GM08714 (cell line): ENCODE measurements around the gene RILPL2.
"Not testable (repeated sequence)": the region's sequence is repeated elsewhere in the genome, so short reads cannot be mapped to it uniquely, and the experiment has no call there.

ENCODE experiments used
- H3K4me3 ChIP-seq: fragments of 200-500 bp; sonication (Bioruptor generic); 2 replicates; pipeline ENCODE4 v1.5.1; 2014; ENCODE audit warnings: mild to moderate bottlenecking, low read length, inconsistent platforms
- ZNF274 ChIP-seq: IDR thresholded peaks from 2 replicates; pipeline ENCODE4 v1.6.1; 2012; ENCODE audit warnings: mild to moderate bottlenecking, low read depth, low read length

Gene RILPL2

DNA sequence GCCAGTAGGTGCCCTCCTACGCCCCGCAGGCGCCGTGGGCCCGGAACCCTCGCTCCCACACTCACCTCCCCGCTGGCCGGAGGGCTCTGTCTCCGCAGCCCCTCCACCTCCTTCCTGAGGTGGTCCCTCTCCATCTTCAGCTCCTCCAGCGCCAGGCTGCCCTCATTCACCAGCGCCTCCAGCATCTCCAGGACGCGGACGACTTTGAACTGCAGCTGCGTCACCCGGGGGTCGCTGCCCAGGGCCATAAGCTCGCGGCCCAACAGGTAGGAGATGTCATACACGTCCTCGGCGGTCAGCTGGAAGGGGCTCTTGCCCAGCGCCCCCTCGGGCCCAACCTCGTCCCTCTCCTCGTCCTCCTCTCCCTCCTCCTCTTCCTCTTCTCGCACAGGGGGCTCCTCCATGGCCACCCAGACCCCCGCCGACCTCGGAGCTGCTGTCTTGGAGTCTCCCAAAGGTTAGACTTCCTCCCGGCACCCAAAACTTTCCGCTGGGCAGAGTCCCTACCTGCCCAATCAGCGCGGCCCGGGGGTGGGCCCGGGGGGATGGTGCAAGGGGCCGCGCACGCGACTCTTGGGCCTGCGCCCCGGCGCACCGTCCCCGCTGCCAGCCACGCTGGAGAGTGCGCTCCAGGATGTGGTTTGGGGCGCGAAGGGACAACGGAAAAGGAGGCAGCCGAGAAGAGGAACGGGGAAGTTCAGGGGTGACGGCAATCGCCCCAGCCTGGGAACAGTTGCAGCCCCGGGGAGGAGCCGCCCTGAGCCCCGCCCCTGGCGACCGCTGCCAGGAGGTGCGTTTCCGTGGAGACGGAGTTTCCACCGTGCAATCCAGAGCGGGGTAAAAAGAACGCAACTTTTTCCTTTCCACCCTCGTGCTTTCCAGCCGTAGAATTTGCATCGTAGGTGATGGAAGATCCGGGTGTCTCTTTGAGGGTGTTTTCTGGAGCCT, at the start of gene RILPL2:
TSS of gene RILPL2 (minus strand) at position 668 of the 948 bp plus-strand sequence. CDS start at position 404, 264 bp downstream.
- H3K4me3 ChIP-seq, result peak within 1 kb of the TSS; percentile 80
- TF ChIP-seq ZNF274, result no peak

DNA sequence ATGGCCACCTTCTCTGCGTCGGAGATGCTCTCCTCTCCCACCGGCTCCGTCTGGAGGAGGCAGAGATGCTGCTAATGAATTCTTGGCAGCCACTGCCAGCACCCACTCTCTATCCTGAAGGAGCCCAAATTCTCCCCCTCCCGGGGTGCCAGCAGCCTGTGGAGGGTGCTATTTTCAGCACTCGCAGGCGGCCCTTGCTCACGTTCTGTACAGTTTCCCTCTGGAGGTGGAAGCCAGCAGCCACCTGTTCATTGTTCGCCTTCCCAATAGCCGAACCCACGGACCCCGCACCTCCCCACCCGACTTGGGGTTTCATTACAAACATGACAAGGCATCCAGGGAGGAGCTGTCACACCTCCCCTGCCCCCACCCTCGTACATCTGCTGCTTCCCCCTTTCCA, 49.3 kb upstream of the RILPL2 start:
- TF ChIP-seq ZNF274, result no peak

DNA sequence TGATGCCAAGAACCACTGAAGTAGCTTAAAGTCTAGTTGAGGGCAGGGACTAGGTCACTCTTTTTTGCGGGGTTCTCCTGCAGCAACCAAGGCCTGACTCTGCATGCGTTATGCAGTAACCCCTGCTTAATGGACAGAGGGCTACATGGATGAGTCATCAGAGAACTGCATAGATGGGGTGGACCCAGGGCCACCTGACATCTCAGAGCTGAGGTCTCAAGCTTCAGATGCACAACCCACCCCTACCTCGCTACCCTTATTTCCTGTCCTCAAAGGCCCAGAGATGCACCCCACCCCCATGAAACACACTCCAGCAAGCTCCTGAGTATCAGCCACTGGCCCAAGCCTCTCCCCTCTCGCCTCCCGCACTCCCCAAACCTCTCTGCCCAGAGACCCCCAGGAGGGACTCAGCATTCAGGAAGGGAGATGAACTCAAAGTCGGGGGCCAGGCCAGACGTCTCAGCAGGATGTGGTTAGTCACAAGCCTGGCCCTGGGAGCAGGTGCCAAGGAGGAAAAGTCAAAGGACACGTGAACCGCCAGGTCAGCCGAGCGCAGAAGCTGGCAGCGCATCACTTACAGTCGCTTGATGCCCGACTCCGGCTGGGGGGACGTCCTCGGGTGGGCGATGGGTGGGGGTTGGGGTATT, 47.2 kb upstream of the RILPL2 start:
- no peak overlapping the region for H3K4me3 ChIP-seq
- no peak for TF ChIP-seq ZNF274

More for the DNA sequence above, 49.3 kb upstream of the RILPL2 start:
- H3K4me3 ChIP-seq, result no peak overlapping the region

DNA sequence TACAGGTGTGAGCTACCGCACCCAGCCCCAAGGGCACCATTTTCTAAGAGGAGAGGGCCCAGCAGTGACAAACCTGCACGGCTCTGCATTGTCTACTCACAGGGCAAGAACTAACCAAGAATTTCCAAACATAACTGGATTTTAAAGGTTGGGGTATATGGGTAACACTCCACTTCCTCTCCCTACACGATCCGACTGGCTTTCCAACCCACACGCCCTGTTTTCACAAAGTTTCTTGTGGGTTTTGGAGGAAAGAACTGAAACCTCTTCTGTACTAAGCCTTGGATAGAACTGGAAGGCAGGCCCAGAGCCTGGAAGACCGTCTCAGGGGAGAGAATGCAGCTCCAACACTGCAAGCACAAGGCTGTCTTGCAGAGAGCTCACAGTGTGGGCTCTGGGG, 46.4 kb upstream of the RILPL2 start:
- H3K4me3 ChIP-seq, result no peak overlapping the region
- TF ChIP-seq ZNF274, result no peak

DNA sequence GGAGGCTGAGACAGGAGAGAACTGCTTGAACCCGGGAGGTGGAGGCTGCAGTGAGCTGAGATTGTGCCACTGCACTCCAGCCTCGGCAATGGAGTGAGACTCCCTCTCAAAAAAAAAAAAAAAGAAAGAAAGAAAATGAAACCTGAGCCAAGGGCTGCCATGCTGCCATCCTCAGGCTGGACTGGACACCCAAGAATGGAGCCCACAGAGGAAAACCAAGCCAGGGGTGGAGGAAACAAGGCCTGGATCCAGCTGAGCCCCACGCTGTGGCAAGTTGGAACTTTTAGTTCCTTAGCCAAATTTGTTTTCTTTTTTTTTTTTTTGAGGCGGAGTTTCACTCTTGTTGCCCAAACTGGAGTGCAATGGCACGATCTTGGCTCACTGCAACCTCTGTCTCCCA, 44.8 kb upstream of the RILPL2 start:
- H3K4me3 ChIP-seq, result not testable (repeated sequence)

DNA sequence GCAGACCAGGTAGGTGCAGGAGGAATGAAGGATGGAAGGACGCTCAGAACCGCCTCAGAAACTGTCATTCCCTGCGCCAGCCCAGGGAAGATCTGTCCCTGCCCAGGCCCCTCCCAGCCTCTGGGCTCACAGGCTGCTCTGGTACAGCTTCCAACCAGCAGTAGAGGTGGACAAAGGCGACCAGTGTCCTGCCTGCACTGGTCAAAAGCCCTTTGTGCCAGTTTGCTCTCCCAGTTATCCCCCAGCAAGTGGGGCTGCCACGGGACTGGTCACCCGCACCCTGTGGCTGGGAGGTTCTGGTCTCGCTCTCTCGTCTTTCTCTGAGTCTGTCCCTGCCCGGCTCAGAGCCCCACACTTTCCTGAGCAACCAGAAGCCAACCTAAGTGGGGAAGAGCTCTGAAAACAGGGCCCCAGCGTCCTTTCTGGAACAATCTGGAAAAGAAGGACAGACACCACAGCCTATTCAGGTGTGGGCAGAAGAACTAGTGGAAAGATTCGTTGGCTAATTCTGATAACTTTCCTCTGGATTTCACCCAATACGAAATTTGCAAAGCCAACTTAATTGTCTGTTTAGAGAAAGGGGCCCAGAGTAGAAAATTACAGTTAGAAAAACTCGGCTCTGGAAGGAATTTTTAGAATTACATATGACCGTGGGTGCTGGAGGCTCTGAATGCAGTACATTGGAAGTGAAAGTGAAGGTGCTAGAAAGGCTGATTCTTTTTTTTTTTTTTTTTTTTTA, 43.1 kb upstream of the RILPL2 start:
- no peak for TF ChIP-seq ZNF274
- no peak overlapping the region for H3K4me3 ChIP-seq

- H3K4me3 ChIP-seq, result no peak overlapping the region
- TF ChIP-seq ZNF274, result no peak
Observed at GRCh38 chr12:123478762-123479161, 42.3 kb upstream of the RILPL2 start.

DNA sequence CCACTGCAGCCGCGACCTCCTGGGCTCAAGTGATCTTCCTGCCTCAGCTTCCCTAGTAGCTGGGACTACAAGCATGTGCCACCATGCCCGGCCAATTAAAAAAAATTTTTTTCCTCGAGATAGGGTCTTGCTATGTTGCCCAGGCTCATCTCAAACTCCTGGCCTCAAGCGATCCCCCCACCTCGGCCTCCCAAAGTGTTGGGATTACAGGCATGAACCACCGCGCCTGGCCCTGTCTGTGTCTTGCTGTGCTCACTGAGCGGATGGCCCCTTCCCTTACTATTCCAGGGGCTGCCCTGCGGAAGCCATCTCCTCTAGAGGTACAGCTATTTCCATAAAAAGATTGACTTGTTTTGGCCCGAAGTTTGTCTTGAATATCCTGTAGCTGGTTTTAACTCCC, 41.6 kb upstream of the RILPL2 start:
- H3K4me3 ChIP-seq, result no peak overlapping the region
- TF ChIP-seq ZNF274, result no peak

GRCh38 chr12:123475246-123475703, 38.8 kb upstream of the RILPL2 start:
- TF ChIP-seq ZNF274, result no peak
- H3K4me3 ChIP-seq, result no peak overlapping the region

- no peak overlapping the region for H3K4me3 ChIP-seq
- no peak for TF ChIP-seq ZNF274
Observed at GRCh38 chr12:123474485-123475245, 38.2 kb upstream of the RILPL2 start.

DNA sequence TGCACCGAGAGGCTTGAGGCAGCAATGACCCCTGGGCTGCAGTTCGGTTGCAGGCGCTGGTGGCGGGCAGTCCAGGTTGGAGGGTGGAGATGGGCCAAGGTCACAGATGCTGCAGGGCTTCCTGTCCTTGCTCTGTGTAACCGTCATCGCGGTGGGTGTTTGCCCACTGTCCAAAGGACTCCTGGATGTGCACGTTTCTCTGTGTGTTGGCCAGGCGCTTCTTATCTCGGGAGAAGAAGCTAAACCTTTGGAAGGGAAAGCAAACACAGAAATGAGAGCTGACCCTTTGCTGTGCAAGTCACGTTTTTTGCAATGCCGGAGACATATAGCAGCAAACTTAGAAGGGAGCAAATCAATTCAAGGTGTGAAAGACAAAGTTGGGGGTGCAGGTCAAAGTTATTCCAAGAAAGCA, 36.0 kb upstream of the RILPL2 start:
- no peak overlapping the region for H3K4me3 ChIP-seq
- TF ChIP-seq ZNF274, result no peak

DNA sequence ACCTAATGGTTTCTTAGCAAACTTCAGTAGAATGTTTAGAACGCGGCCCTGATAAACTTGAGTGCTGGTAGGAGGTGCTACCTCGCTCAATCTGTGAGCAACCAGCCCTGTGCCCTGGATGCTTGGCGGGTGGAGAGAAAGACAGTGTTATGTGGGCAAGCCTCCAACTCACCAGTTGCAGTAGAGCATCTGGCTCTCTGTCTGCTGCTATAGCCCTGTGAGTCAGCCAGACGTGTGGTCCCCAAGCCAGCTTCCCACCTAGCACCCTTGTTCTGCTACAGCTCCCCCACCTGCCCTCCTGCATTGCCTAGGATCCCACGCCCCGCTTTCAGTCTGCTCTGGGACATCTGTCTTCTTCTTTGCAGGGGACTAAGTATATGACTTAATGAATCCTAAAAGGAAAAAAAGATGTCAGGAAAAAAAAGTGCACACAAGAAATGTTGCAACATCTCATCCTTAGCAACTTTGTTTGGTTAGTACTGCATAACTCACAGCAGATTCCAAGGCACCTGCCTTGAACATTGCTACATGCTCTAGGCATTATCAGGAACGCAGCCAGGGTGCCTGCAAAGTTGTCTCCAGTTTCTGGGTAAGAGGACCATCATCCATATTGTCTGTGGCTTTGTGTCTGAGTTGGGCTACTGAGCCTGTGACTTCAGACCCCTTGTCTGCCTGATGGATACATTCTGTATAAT, 35.0 kb upstream of the RILPL2 start:
- H3K4me3 ChIP-seq, result no peak overlapping the region
- no peak for TF ChIP-seq ZNF274

DNA sequence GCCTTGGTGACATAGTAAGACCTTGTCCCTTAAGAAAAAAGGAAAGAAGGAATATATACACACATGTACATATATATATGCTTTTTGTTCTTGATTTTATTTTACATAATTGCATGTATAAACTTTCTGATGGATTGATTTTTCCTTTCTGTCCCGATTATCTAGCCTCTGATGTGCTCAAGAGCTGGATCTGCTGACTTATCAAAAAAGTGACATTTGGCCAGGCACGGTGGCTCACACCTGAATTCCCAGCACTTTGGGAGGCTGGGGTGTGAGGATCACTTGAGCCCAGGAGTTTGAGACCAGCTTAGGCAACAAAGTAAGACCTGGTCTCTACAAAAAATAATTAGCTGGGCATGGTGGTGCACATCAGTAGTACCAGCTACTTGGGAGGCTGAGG, 33.5 kb upstream of the RILPL2 start:
- no peak for TF ChIP-seq ZNF274
- no peak overlapping the region for H3K4me3 ChIP-seq
